ENCODE measurements around the gene MAPKBP1.

Gene MAPKBP1

GRCh38 chr15:41809121-41809520 is 34.8 kb downstream of the MAPKBP1 start:
- intact Hi-C loops (cut with micrococcal nuclease) = no loop called here
- Mint-ChIP-seq H3K4me3 (no peak overlapping the region), H3K27me3 (no peaks in the 10 kb centered on the region), H3K27ac (no peak overlapping the region), H3K36me3 (ENCODE audit: low read depth) (peaks cover 58% of the 10 kb centered on the region), H3K9me3 (no peaks in the 10 kb centered on the region), H3K4me1 (ENCODE audit: low read depth) (peaks cover 6% of the 10 kb centered on the region)

- Mint-ChIP-seq H3K36me3 (ENCODE audit: low read depth) (peaks cover 58% of the 10 kb centered on the region), H3K27me3 (no peaks in the 10 kb centered on the region), H3K27ac (no peak overlapping the region), H3K4me3 (no peak overlapping the region), H3K4me1 (ENCODE audit: low read depth) (peaks cover 6% of the 10 kb centered on the region), H3K9me3 (no peaks in the 10 kb centered on the region)
- intact Hi-C loops (cut with micrococcal nuclease) = loop anchor here (5.0 to 10.0 kb wide), 2 partner anchors 207 to 255 kb away; partner anchors contain the start of gene TYRO3
These were observed 35.4 kb downstream of the MAPKBP1 start for GRCh38 chr15:41809526-41810220.

- no peaks in the 10 kb centered on the region for H3K27me3 Mint-ChIP-seq
- H3K9me3 Mint-ChIP-seq = no peaks in the 10 kb centered on the region
- peaks cover 6% of the 10 kb centered on the region for H3K4me1 Mint-ChIP-seq (ENCODE audit: low read depth)
- no peak overlapping the region for H3K4me3 Mint-ChIP-seq
- intact Hi-C loops (cut with micrococcal nuclease) = loop anchor here (1.0 to 10.0 kb wide), 3 partner anchors 39 to 256 kb away; partner anchors contain the start of gene TYRO3
- H3K36me3 Mint-ChIP-seq (ENCODE audit: low read depth) = peaks cover 60% of the 10 kb centered on the region
- H3K27ac Mint-ChIP-seq = no peak overlapping the region
These were observed 36.6 kb downstream of the MAPKBP1 start for GRCh38 chr15:41810651-41811431.

- no peaks in the 10 kb centered on the region for H3K27me3 Mint-ChIP-seq
- intact Hi-C loops (cut with micrococcal nuclease) = loop anchor here (1.0 to 10.0 kb wide), 3 partner anchors 39 to 257 kb away; partner anchors contain the start of gene TYRO3
- no peaks in the 10 kb centered on the region for H3K9me3 Mint-ChIP-seq
- no peak overlapping the region for H3K27ac Mint-ChIP-seq
- H3K36me3 Mint-ChIP-seq (ENCODE audit: low read depth) = peaks cover 64% of the 10 kb centered on the region
- no peak overlapping the region for H3K4me3 Mint-ChIP-seq
- H3K4me1 Mint-ChIP-seq (ENCODE audit: low read depth) = peaks cover 6% of the 10 kb centered on the region
These were observed 37.3 kb downstream of the MAPKBP1 start for GRCh38 chr15:41811432-41812195.

GRCh38 chr15:41812820-41813375 is 38.6 kb downstream of the MAPKBP1 start:
- no peaks in the 10 kb centered on the region for H3K27me3 Mint-ChIP-seq
- intact Hi-C loops (cut with micrococcal nuclease) = loop anchor here (5.0 to 10.0 kb wide), 2 partner anchors 211 to 258 kb away; partner anchors contain the start of gene TYRO3

GRCh38 chr15:41813426-41813825 is 39.1 kb downstream of the MAPKBP1 start:
- Mint-ChIP-seq H3K27ac (no peak overlapping the region), H3K27me3 (no peaks in the 10 kb centered on the region), H3K4me3 (no peak overlapping the region), H3K36me3 (ENCODE audit: low read depth) (peaks cover 77% of the 10 kb centered on the region), H3K9me3 (no peaks in the 10 kb centered on the region), H3K4me1 (ENCODE audit: low read depth) (peaks cover 6% of the 10 kb centered on the region)
- intact Hi-C loops (cut with micrococcal nuclease) = loop anchor here (5.0 to 10.0 kb wide), 2 partner anchors 211 to 259 kb away; partner anchors contain the start of gene TYRO3

More at GRCh38 chr15:41812820-41813375, 38.6 kb downstream of the MAPKBP1 start:
- H3K27ac Mint-ChIP-seq = no peak overlapping the region
- H3K36me3 Mint-ChIP-seq (ENCODE audit: low read depth) = peaks cover 77% of the 10 kb centered on the region
- H3K9me3 Mint-ChIP-seq = no peaks in the 10 kb centered on the region
- H3K4me3 Mint-ChIP-seq = no peak overlapping the region
- peaks cover 6% of the 10 kb centered on the region for H3K4me1 Mint-ChIP-seq (ENCODE audit: low read depth)

GRCh38 chr15:41814534-41814933 is 40.2 kb downstream of the MAPKBP1 start:
- intact Hi-C loops (cut with micrococcal nuclease) = loop anchor here (5.0 to 10.0 kb wide), 2 partner anchors 212 to 260 kb away; partner anchors contain the start of gene TYRO3
- H3K27ac Mint-ChIP-seq = no peak overlapping the region
- H3K4me3 Mint-ChIP-seq = no peak overlapping the region
- H3K27me3 Mint-ChIP-seq = no peaks in the 10 kb centered on the region
- peaks cover 87% of the 10 kb centered on the region for H3K36me3 Mint-ChIP-seq (ENCODE audit: low read depth)
- no peaks in the 10 kb centered on the region for H3K9me3 Mint-ChIP-seq
- H3K4me1 Mint-ChIP-seq (ENCODE audit: low read depth) = no peaks in the 10 kb centered on the region

GRCh38 chr15:41816788-41817187 is 42.5 kb downstream of the MAPKBP1 start:
- no peaks in the 10 kb centered on the region for H3K4me1 Mint-ChIP-seq (ENCODE audit: low read depth)
- H3K9me3 Mint-ChIP-seq = no peaks in the 10 kb centered on the region
- intact Hi-C loops (cut with micrococcal nuclease) = loop anchor here (10.0 kb wide), 1 partner anchor 262 kb away; the partner anchor contains the start of gene TYRO3
- H3K27me3 Mint-ChIP-seq = no peaks in the 10 kb centered on the region
- H3K27ac Mint-ChIP-seq = no peak overlapping the region
- peaks cover 100% of the 10 kb centered on the region for H3K36me3 Mint-ChIP-seq (ENCODE audit: low read depth)
- H3K4me3 Mint-ChIP-seq = no peak overlapping the region

- Mint-ChIP-seq H3K4me3 (no peak overlapping the region), H3K9me3 (no peaks in the 10 kb centered on the region), H3K4me1 (ENCODE audit: low read depth) (no peaks in the 10 kb centered on the region), H3K36me3 (ENCODE audit: low read depth) (peaks cover 100% of the 10 kb centered on the region), H3K27ac (no peak overlapping the region), H3K27me3 (no peaks in the 10 kb centered on the region)
- intact Hi-C loops (cut with micrococcal nuclease) = loop anchor here (10.0 kb wide), 1 partner anchor 263 kb away; the partner anchor contains the start of gene TYRO3
These were observed 43.0 kb downstream of the MAPKBP1 start for GRCh38 chr15:41817327-41817726.

- intact Hi-C loops (cut with micrococcal nuclease) = loop anchor here (10.0 kb wide), 1 partner anchor 263 kb away; the partner anchor contains the start of gene TYRO3
- H3K4me1 Mint-ChIP-seq (ENCODE audit: low read depth) = no peaks in the 10 kb centered on the region
- peaks cover 100% of the 10 kb centered on the region for H3K36me3 Mint-ChIP-seq (ENCODE audit: low read depth)
- no peak overlapping the region for H3K27ac Mint-ChIP-seq
- no peaks in the 10 kb centered on the region for H3K9me3 Mint-ChIP-seq
- H3K4me3 Mint-ChIP-seq = no peak overlapping the region
- no peaks in the 10 kb centered on the region for H3K27me3 Mint-ChIP-seq
These were observed 43.5 kb downstream of the MAPKBP1 start for GRCh38 chr15:41817781-41818180.

GRCh38 chr15:41819455-41820050 is 45.3 kb downstream of the MAPKBP1 start:
- intact Hi-C loops (cut with micrococcal nuclease) = loop anchor here (10.0 kb wide), 1 partner anchor 265 kb away; the partner anchor contains the start of gene TYRO3
- Mint-ChIP-seq H3K36me3 (ENCODE audit: low read depth) (peaks cover 100% of the 10 kb centered on the region), H3K4me1 (ENCODE audit: low read depth) (no peaks in the 10 kb centered on the region), H3K4me3 (no peak overlapping the region), H3K9me3 (no peaks in the 10 kb centered on the region), H3K27me3 (no peaks in the 10 kb centered on the region), H3K27ac (no peak overlapping the region)

- no peaks in the 10 kb centered on the region for H3K27me3 Mint-ChIP-seq
- H3K4me1 Mint-ChIP-seq (ENCODE audit: low read depth) = no peaks in the 10 kb centered on the region
- H3K9me3 Mint-ChIP-seq = no peaks in the 10 kb centered on the region
- no peak overlapping the region for H3K4me3 Mint-ChIP-seq
- no peak overlapping the region for H3K27ac Mint-ChIP-seq
- H3K36me3 Mint-ChIP-seq (ENCODE audit: low read depth) = peaks cover 99% of the 10 kb centered on the region
- intact Hi-C loops (cut with micrococcal nuclease) = no loop called here
These were observed 46.6 kb downstream of the MAPKBP1 start for GRCh38 chr15:41820791-41821423.

Data from dendritic cell treated with granulocyte-macrophage colony-stimulating factor and Interleukin-4, amounts not matched to agents 40 ng/mL and 50 ng/mL, for 4 days (primary cell).